ENCODE data around the gene SPECC1L. TPM values are rescaled to one million over a fixed set of nuclear protein-coding genes. Genes with fewer than 3 reads are reported as not detected.

Gene SPECC1L
- 92.9 and 93.0 TPM in 2 replicates for total RNA-seq (2013; cell fraction: nucleolus; rRNA removed)
- total RNA-seq (2014; rRNA removed) (18.8 and 21.1 TPM in 2 replicates), total RNA-seq (2014; rRNA removed; fragmentation: Illumina TruSeq; extraction: Trizol) (22.6 and 23.4 TPM in 2 replicates), total RNA-seq (2021) (40.6 and 42.8 TPM in 2 replicates), polyA plus RNA-seq (2011; rRNA removed) (16.4 and 17.8 TPM in 2 replicates), polyA plus RNA-seq (2014; fragmentation: Illumina TruSeq; extraction: Trizol) (21.1 and 21.5 TPM in 2 replicates), polyA plus RNA-seq (2014; fragmentation: Nextera tagmentation; extraction: Ambion mirVana) (1 to 10 TPM; 1.9 to 2.4 TPM), polyA plus RNA-seq (2014; rRNA removed) (17.5 and 18.3 TPM in 2 replicates), polyA plus RNA-seq (2016; fragmentation: Nextera tagmentation; extraction: Ambion mirVana) (10 to 100 TPM; 19.4 to 20.2 TPM), polyA minus RNA-seq (2011; rRNA and poly(A)+ RNA removed) (22.9 and 29.6 TPM in 2 replicates), Bru-seq, nascent RNA (percentile 70 among the genes with signal in this experiment), BruChase-seq, experiment 1, labeled RNA remaining after a 6-hour chase (percentile 97 among the genes with signal in this experiment), BruChase-seq, experiment 2, labeled RNA remaining after a 2-hour chase (percentile 97 among the genes with signal in this experiment)
- 5.2 TPM for polyA plus RNA-seq (2011; ENCODE audit: low read depth)
- polyA plus RNA-seq (2011; cell fraction: cytosol; rRNA removed): 11.3 and 13.2 TPM in 2 replicates
- polyA plus RNA-seq (2011; cell fraction: nucleus; rRNA removed): 16.6 and 22.2 TPM in 2 replicates
- 8.2 and 9.4 TPM in 2 replicates for polyA plus RNA-seq (2012)
- 6.0 and 9.1 TPM in 2 replicates for polyA minus RNA-seq (2011; cell fraction: cytosol; rRNA and poly(A)+ RNA removed)
- polyA minus RNA-seq (2011; cell fraction: nucleus; rRNA and poly(A)+ RNA removed): 13.8 and 25.5 TPM in 2 replicates
- long read RNA-seq, experiment 1, partial matches to known transcripts: 8 of 13 reads
- long read RNA-seq, experiment 1, other reads (novel, unspliced or antisense): 5 of 13 reads
- long read RNA-seq, experiment 2, partial matches to known transcripts: 58 of 63 reads
- long read RNA-seq, experiment 2, other reads (novel, unspliced or antisense): 4 of 63 reads

GRCh38 chr22:24270556-24271385 is at the start of gene SPECC1L:
Gene SPECC1L (plus strand): TSS chr22:24270831. CDS start chr22:24302232, 31,401 bp downstream.
- under 1% methylated on average over 86 of the region's 89 CpGs for WGBS (ENCODE audit: insufficient coverage, insufficient replicate concordance, low lambda C conversion rate, missing lambda C conversion rate)
- H3K27me3 ChIP-seq (replicated peaks in 1 of 2; ENCODE audit: control insufficient read depth in 2 of 2, insufficient read depth in 2 of 2, low read length in 1 of 2): no peaks in the 10 kb centered on the region
- H4K20me1 ChIP-seq (ENCODE audit: control insufficient read depth, insufficient read depth): no peaks in the 10 kb centered on the region; the same call in 1 of the 2 replicates
- H3K9me3 ChIP-seq (replicated peaks; ENCODE audit: control insufficient read depth, insufficient read depth, low read length): no peaks in the 10 kb centered on the region
- no peaks in the 10 kb centered on the region for H3K36me3 ChIP-seq (ENCODE audit: control insufficient read depth in 2 of 2, insufficient read depth in 2 of 2, low read length in 1 of 2)
- H3K4me3 ChIP-seq: peak within 1 kb of the TSS; percentile 94
- H3K27ac ChIP-seq (ENCODE audit: control insufficient read depth, insufficient read depth): peak within 1 kb of the TSS; percentile 78
- FAIRE-seq (no peak), ATAC-seq (peak; percentile 89), DNase-seq (ENCODE audit: low read depth, low spot score) (peak; percentile 71)
- H3K4me1 ChIP-seq (ENCODE audit: control insufficient read depth, insufficient read depth, low read length): peaks cover 16% of the 10 kb centered on the region
- in situ Hi-C loops (cut with MboI) (no loop called here), intact Hi-C loops (cut with micrococcal nuclease; ENCODE audit: unreplicated experiment) (no loop called here)
- SMC1A ChIA-PET (ENCODE audit: uncharacterized antibody, unreplicated experiment): interaction anchor here (1.0 to 1.7 kb wide), 2 partner anchors 20 to 132 kb away, joined by 3 to 4 read pairs; no protein-coding TSS in a partner anchor
- POLR2A ChIA-PET: no interaction called here
- H3K79me2 ChIP-seq (ENCODE audit: control insufficient read depth, insufficient read depth, low read length): peaks cover 45% of the 10 kb centered on the region
- H2AFZ ChIP-seq (ENCODE audit: control insufficient read depth, low read depth, low read length): peak within 1 kb of the TSS; percentile 87
- peak within 1 kb of the TSS; percentile 77 for H3K4me2 ChIP-seq (ENCODE audit: control insufficient read depth, insufficient read depth)
- RAD21 ChIA-PET (ENCODE audit: unreplicated experiment): interaction anchor here (1.4 kb wide), 1 partner anchor 252 kb away, joined by 3 read pairs; no protein-coding TSS in a partner anchor
- H3K9ac ChIP-seq (ENCODE audit: control insufficient read depth, insufficient read depth, low read length): peak within 1 kb of the TSS; percentile 78
- CTCF ChIA-PET: no interaction called here
- BruUV-seq (replicated peaks): no TSS peak
- TF ChIP-seq SREBF1 (IDR thresholded peaks at IDR 0.05; ENCODE audit: low read length): no peak
- no peak for TF ChIP-seq ASH2L (IDR thresholded peaks at IDR 0.05; ENCODE audit: borderline replicate concordance, low read depth)
- TF ChIP-seq ETV6 (conservative IDR thresholded peaks at IDR 0.05 in 1 of 2, IDR thresholded peaks at IDR 0.05 in 1 of 2; ENCODE audit: borderline replicate concordance in 1 of 2, low read depth in 1 of 2): no peak
- peak; percentile 31; the same call in 1 of the 2 replicates for TF ChIP-seq MAX (IDR thresholded peaks at IDR 0.05; ENCODE audit: low read depth, low read length)
- TF ChIP-seq CEBPZ (IDR thresholded peaks at IDR 0.05; ENCODE audit: low read depth, low read length): no peak
- TF ChIP-seq SMAD5 (IDR thresholded peaks at IDR 0.05; ENCODE audit: low read depth): peak; percentile 74
- peak; percentile 47 for TF ChIP-seq KLF5 (IDR thresholded peaks at IDR 0.05; ENCODE audit: partially characterized antibody)
- TF ChIP-seq ZNF24 (IDR thresholded peaks at IDR 0.05): 0 out of 2 replicates have a peak, but pooled peaks have one; percentile 23
- TF ChIP-seq CTCF (IDR thresholded peaks at IDR 0.05 in 2 of 3, conservative IDR thresholded peaks at IDR 0.05 in 1 of 3; ENCODE audit: control insufficient read depth in 2 of 3, extremely low read depth in 1 of 3, insufficient read depth in 1 of 3, low read depth in 3 of 3, low read length in 3 of 3): peak in 1 of 3 experiments; percentile 19; a peak in 1 of 6 replicates
- peak; percentile 94 for TF ChIP-seq IKZF1 (conservative IDR thresholded peaks at IDR 0.05)
- no peak for TF ChIP-seq HDGF (IDR thresholded peaks at IDR 0.05)
- no peak for TF ChIP-seq NR2C1 (IDR thresholded peaks at IDR 0.05)
